K562 (cell line): ENCODE data around the gene RNASEH2A. TPM values are rescaled to one million over a fixed set of nuclear protein-coding genes. Genes with fewer than 3 reads are reported as not detected.

Experiments used
- E2F5 ChIP-seq: sonication (generic); formaldehyde crosslinking; IDR thresholded peaks from 2 replicates; pipeline ENCODE4 v1.8.0; 2022; ENCODE audit warnings: mild to moderate bottlenecking, missing genetic modification reagents
- HMG20A ChIP-seq: fragments of 450-650 bp; formaldehyde crosslinking; conservative IDR thresholded peaks from 2 replicates; pipeline ENCODE4 v1.4.0; 2020; ENCODE audit warnings: mild to moderate bottlenecking, mixed read lengths
- HNRNPH1 ChIP-seq: fragments of 200-400 bp; formaldehyde crosslinking; optimal IDR thresholded peaks from 2 replicates; pipeline ENCODE3; 2017; ENCODE audit warnings: low read depth, mild to moderate bottlenecking, low read length, moderate library complexity
- MGA ChIP-seq: fragments of 450-650 bp; IDR thresholded peaks from 2 replicates; pipeline ENCODE4 v1.6.1; 2016; ENCODE audit warnings: mild to moderate bottlenecking, moderate library complexity
- NFE2 ChIP-seq: IDR thresholded peaks from 2 replicates; pipeline ENCODE4 v1.6.1; 2014; ENCODE audit warnings: antibody characterized with exemption, low read depth
- NFRKB ChIP-seq: fragments of 450-650 bp; IDR thresholded peaks from 2 replicates; pipeline ENCODE4 v1.6.1; 2016; ENCODE audit warnings: low read depth
- PCBP1 ChIP-seq: fragments of 200-400 bp; formaldehyde crosslinking; IDR thresholded peaks from 2 replicates; pipeline ENCODE4 v1.6.1; 2018; ENCODE audit warnings: mild to moderate bottlenecking, low read depth, low read length; ENCODE audit not compliant: poor library complexity, severe bottlenecking
- POLR2G ChIP-seq: fragments of 200-400 bp; formaldehyde crosslinking; IDR thresholded peaks from 2 replicates; pipeline ENCODE4 v1.6.1; 2017; ENCODE audit warnings: low read depth, mild to moderate bottlenecking, antibody characterized with exemption, low read length, moderate library complexity
- TAF15 ChIP-seq: fragments of 200-400 bp; formaldehyde crosslinking; IDR thresholded peaks from 2 replicates; pipeline ENCODE4 v1.6.1; 2017; ENCODE audit warnings: mild to moderate bottlenecking, low read depth, low read length, moderate library complexity
- WHSC1 ChIP-seq: IDR thresholded peaks from one replicate; pipeline ENCODE4 v1.6.1; 2012; ENCODE audit warnings: low read length, control low read depth, inconsistent platforms
- ZFP36 ChIP-seq: fragments of 150-350 bp; IDR thresholded peaks from 2 replicates; pipeline ENCODE4 v1.6.1; 2018; ENCODE audit warnings: low read length, low read depth; ENCODE audit not compliant: partially characterized antibody
- ZHX1 ChIP-seq: fragments of 150-350 bp; conservative IDR thresholded peaks from 2 replicates; pipeline ENCODE4 v1.6.1; 2014; ENCODE audit warnings: low read length
- ZNF232 ChIP-seq: sonication (generic); formaldehyde crosslinking; IDR thresholded peaks from 2 replicates; pipeline ENCODE4 v1.8.0; 2022; ENCODE audit warnings: mild to moderate bottlenecking, missing genetic modification reagents
- polyA plus RNA-seq, 8 experiments: library from polyadenylated mRNA; depleted of rRNA in 4 of 8; stranded (reverse) in 5 of 8; unstranded in 3 of 8; fragments of >200 nt; fragmentation: Nextera tagmentation in 2 of 8; fragmentation: Illumina TruSeq in 1 of 8; extraction: Ambion mirVana in 2 of 8; extraction: Trizol in 1 of 8; gene quantifications; 2 replicates each; pipeline versions ENCODE4 v1.2.1 to v1.2.3, GENCODE V29; 2011 to 2014; ENCODE audit warnings: inconsistent platforms in 1 of 8, missing spikeins in 1 of 8
- total RNA-seq, 7 experiments: library from RNA; depleted of rRNA in 6 of 7; stranded (reverse); fragments of >200 nt in 6 of 7; fragmentation: Illumina TruSeq in 2 of 7; extraction: Trizol in 2 of 7; gene quantifications; 2 replicates each; pipeline versions ENCODE4 v1.2.1 to v1.2.3, GENCODE V29; 2011 to 2021; ENCODE audit warnings: low replicate concordance in 1 of 7

The RNASEH2A gene
- total and polyA plus RNA-seq, 9 of the 15 experiments (the other 6 are each of a cell fraction or from before 2014, with no cell fraction given) = 22.3 to 78.0 (median 61.7) TPM

GRCh38 chr19:12777217-12778016 is 29.0 kb upstream of the RNASEH2A start (continued):
- no peak for TF ChIP-seq ZHX1
- TF ChIP-seq TAF15 = no peak
- no peak for TF ChIP-seq ZNF232 (CRISPR knock-in tag)
- TF ChIP-seq NFRKB = no peak
- TF ChIP-seq HMG20A (CRISPR knock-in tag) = no peak
- TF ChIP-seq HNRNPH1 = no peak
- no peak for TF ChIP-seq E2F5 (CRISPR knock-in tag)
- TF ChIP-seq POLR2G = no peak; the same call in 1 of the 2 replicates
- no peak for TF ChIP-seq ZFP36
- TF ChIP-seq PCBP1 = no peak
- TF ChIP-seq WHSC1 = no peak
- TF ChIP-seq NFE2 = no peak
- TF ChIP-seq MGA = no peak
